HG03565 (cell line): ENCODE results near the gene NDUFAF2.
"Not testable (repeated sequence)": the region's sequence is repeated elsewhere in the genome, so short reads cannot be mapped to it uniquely, and the experiment has no call there.

ENCODE experiments used
- ATAC-seq: cut with Tn5 transposase; IDR thresholded peaks from one replicate; pipeline ENCODE4 v1.9.1; 2021; ENCODE audit warnings: mild to moderate bottlenecking, moderate library complexity; ENCODE audit not compliant: unreplicated experiment

NDUFAF2 gene, protein sequence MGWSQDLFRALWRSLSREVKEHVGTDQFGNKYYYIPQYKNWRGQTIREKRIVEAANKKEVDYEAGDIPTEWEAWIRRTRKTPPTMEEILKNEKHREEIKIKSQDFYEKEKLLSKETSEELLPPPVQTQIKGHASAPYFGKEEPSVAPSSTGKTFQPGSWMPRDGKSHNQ

DNA sequence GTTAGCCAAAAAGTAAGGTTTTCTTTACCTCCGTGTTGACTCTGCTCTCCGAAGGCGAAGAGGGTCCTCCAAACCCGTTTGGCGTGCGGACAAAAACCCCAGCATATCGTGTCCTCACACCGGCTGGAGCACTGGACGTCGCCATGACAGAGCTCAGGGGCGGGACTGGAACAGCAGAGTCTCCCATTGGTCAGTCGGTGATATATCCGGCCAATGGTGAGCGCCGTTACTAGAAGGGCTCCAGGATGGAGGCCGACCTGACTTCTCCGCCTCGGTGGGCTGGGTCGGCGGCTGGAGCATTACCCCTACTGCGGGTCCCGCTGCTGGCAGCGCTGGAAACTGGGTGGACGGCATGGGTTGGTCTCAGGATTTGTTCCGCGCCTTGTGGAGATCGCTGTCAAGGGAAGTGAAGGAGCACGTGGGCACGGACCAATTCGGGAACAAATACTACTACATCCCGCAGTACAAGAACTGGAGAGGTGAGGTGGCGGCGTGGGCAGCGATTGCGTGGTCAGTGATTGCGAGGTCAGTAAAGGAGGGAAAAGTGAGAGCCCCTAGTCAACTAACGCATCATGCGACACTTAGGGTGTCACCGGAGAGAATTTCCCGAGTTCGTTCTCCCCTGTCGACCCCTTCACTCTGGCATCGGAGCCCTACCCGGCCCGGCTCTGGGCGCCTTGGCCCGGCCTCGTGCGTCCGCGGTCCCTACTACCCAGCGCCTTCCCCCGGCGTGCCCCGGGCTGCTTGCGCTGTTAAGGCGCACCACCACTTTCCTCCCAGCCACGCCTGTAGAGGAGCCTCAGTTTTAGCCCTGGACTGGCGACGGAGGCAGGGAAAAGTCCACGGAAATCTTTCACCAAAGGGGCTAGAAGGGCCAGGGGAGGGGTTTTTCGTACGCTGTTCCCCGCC lies at the start of gene NDUFAF2, which contains the start of gene ERCC8:
Gene NDUFAF2, plus strand, starts transcription at position 302 of the 909 bp plus-strand sequence. Its CDS starts 51 bp downstream, at position 353.
Gene ERCC8, minus strand, starts transcription at position 167 of the 909 bp plus-strand sequence. Its CDS starts 62 bp downstream, at position 105.
- ATAC-seq: peak; percentile 99

DNA sequence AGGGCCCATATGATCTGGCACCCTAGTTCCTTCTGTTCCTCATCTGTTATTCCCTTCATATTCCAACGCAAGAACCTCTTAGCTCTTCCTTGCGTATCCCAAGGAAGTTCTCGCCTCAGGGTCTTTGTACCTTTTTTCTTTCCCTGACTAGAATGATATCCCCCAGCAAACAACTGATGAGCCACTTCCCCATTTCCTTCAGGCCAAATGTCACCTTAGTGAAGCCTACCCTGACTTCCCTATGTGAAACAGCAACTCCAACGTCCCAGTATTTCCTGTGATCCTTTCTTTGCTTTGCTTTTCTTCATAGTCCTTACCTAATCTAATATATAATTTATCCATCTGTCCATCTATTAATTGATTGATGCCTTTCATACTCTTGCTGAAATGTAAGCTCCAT lies 48.0 kb upstream of the NDUFAF2 start:
- ATAC-seq: no peak

DNA sequence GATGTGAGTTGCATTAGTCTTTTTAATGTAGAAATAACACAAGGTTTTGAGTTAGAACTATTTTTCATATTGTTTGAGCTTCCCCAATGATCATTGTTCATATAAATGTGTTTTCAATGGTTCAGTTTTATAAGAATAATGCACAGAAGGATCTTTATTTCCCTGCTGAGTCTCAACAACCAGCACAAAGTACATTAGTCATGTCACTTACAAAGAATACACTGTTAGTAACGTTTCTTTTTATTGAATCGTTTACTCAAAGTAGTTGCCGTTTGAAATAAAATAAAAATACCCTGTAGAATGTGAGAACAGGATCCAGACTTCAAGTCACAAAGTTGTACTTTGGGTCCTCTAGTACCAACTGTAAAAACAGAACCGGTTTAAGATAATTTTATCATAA lies 41.6 kb upstream of the NDUFAF2 start:
- ATAC-seq: no peak

DNA sequence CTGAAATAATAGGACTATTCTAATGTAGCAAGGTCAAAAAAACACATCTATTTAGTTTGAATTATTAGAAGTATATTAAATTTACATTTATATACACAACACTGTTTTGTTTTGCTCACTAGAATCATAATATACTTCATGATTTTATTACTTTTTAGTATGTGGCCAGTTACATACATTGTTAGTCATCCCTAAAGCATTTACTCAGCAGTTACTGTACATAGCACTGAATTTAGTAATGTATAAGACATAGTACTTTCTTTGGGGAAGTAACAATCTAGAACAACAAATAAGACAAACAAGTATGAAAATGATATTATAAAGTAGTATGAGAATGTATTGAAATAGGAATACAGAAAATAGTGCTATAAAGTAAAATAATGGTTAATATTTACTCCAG lies 28.4 kb upstream of the NDUFAF2 start:
- no peak for ATAC-seq

DNA sequence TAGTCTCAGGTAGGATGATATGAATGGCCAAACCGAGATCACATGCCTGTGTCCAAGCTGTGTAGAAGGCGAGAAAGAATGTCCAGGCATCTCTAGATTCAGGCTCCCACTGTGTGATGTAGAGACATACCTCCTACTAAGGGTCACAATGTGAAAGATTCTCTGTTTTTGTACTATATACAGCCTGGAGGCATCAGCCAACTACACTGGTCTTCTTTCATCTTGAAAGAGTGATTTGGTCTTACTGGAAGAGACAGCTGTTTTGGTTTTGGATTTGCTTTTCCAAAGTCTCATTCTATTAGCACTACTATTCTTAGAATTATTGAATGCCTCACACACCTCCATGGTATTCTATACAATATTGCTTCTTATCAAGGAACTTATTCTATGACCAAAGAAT lies 26.5 kb upstream of the NDUFAF2 start:
- no peak for ATAC-seq

DNA sequence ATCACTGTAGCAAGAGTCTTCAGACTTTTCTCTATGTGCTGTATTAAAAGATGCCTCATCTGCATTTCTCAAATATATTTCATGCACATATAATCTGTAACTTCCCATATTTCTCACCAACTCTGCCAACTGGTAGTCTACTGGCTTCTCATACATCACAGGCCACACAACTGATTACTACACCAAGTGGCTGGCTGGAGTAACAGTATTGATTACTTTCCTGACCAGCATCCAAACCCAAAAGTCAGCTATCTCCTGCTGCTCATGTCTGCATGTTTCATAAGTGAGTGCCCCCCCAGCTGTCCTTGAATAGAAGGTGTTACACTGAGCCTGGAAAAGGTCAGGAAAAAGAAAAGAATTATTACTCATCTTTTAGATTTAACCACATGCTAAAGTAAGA lies 17.6 kb upstream of the NDUFAF2 start:
- no peak for ATAC-seq

DNA sequence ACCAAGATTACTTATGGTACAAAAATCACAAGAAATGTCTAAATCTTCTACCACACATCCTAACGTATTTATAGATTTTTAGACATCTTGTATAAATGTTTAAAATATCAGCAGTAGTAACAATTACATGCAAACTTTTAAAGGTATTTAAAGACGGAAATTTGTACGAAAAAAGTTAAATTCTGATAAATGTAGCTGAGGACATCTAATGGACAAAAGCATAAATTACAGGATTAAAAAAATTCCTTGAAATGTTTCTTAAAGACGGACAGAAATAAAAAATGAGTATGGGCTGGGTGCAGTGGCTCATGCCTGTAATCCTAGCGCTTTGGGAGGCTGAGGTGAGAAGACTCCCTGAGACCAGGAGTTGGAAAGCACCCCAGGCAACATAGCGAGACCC lies 16.0 kb upstream of the NDUFAF2 start:
- ATAC-seq: no peak

DNA sequence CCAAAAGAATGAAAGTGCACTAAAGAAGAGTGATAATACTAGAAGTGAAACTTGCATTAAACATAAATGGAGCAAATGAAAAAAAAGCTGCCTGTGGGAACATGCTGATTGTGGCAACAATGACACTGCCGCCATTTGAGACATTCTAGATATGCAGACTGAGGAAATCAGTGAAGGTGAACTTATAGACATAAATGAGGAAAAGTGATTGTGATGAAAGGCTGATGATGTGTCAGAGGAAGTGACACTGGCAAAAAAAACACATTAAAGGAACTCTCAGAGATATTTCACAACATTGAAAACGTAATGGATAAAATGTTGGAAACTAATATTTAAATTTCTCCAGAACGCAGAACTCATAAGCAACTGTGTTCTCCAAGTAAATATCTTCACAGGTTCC lies 1.4 kb upstream of the NDUFAF2 start:
- no peak for ATAC-seq

DNA sequence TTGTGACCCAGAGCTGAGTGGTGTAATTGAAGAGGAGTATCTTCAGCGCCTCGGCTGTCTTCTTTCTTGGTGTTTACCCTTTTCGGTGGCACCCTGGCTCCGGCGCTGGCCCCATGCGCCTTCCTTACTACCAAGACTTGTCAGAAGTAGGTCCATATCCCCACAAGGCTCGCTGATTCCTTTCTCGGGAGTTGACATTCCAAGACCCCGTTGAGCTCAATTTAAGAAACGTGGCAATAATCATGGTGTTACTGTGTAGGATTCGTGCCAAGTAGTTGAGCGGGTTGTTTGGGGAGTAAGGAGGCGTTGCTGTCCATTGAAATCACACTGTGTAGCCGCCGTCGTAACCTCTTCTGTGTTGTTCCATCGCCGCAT lies 795 bp downstream of the NDUFAF2 start:
- ATAC-seq: peak; percentile 8

DNA sequence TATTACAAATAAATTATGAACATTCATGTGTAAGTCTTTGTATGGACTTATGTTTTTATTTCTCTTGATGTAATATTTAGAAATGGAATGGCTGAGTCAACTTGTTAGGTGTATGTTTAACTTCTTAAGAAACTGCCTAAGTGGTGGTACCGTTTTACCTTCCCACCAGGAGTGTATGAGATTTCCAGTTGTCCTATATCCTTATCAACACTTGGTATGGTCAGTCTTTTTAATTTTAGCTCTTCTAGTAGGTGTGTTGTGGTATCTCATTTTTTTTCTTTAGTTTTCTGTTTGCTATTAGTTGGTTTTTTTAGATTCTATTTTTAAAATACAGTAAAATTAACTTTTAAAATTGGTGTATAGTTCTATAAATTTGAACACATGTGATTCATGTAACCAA lies 3.7 kb downstream of the NDUFAF2 start:
- ATAC-seq: no peak

DNA sequence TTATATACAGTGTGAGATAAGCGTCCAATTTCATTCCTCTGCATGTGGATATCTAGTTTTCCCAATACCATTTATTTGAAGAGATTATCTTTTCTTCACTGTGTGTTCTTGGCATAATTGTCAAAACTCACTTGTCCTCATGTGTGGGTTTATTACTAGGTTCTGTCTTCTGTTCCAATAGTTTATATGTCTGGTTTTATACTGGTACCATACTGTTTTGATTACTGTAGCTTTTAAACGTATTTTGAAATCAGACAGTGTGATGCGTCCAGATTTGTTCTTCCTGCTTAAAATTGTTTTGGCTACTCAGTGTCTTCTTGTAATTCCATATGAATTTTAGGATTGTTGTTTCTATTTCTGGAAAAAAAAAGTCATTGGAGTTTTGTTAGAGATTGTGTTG lies 10.2 kb downstream of the NDUFAF2 start:
- no peak for ATAC-seq

DNA sequence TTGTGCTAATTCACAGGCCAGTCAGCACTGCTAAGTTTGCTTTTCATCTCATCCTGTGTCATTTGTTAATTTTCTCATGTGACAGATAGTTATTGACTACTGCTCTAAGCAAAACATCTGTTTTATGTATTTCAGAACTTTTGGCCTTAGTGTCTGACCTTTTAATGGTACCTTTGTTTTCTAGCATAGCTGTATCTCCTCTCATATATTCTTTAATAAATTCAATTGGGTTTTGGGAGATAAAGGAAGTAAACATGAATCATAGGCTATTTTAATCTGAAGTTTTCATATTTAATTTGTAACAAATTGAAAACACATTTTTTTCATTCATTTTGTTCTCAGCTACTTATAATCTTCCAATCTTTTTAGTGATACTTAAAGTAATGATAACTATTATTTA lies 13.1 kb downstream of the NDUFAF2 start:
- no peak for ATAC-seq

DNA sequence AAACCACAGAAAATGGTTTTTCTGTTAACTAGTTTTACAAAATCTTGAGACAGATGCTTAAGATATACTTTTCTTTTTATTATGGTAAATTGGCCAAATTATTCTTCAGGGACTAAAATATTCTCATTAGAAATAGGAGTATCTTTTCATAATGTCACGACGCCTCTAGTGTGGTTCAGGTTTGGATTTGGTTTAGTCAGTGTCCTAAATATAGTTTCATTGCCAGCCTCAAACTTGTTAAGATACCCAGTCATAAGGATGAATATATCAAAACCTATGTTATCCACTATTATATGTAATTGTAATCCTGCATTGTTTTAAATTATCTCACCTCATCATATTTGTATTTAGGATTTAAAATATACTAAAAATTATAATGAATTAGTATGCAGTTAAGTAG lies 13.7 kb downstream of the NDUFAF2 start:
- ATAC-seq: no peak

DNA sequence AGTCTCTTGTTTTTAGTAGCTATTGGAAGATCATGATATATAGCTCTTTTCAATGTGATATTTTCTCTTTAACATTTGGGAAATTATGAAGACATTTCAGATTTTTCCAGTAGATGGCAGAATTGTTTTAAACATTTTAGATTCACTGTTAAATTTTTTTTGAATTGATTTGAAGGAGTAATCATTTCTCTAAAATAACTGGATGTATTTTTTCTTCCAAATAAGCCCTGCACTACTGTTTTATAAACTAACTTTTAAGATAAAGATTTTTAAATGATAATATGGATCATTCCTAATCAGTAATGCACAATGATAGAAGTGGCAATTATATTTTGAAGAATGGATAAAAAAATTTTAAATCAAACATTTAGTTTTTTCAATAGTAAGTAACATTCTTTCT lies 14.2 kb downstream of the NDUFAF2 start:
- ATAC-seq: no peak

DNA sequence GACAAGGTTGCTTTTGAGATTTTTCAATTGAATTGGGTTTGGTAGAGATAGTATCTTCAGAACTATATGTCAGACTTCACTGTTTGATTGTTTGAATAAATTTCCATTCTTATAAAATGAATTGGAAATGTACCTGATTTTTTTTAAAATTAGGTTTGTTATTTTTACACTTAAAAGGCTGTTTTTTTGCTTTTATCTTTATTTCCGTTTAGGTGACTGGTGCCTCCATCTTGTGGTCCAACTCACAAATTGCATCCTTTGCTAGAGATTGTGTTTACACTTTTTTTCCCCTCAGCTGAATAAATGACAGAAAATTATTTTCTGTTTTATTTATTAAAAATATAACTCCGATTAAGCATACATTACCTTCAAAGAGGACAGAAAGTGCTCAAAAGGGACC lies 15.6 kb downstream of the NDUFAF2 start:
- no peak for ATAC-seq

DNA sequence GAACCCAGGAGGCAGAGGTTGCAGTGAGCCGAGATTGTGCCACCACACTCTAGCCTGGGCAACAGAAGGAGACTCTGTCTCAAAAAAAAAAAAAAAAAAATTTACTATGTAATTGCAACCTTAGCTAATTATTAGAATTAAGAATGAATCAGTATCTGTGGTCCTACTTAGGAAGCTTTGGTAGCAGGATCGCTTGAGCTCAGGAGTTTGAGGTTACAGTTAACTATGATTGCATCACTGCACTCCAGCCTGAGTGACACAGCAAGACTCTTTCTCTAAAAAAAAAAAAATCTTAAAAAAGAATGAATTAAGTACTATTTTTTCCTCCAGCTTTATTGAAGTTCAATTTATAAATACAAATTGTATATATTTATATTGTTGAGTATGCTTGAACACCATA lies 16.7 kb downstream of the NDUFAF2 start:
- no peak for ATAC-seq

DNA sequence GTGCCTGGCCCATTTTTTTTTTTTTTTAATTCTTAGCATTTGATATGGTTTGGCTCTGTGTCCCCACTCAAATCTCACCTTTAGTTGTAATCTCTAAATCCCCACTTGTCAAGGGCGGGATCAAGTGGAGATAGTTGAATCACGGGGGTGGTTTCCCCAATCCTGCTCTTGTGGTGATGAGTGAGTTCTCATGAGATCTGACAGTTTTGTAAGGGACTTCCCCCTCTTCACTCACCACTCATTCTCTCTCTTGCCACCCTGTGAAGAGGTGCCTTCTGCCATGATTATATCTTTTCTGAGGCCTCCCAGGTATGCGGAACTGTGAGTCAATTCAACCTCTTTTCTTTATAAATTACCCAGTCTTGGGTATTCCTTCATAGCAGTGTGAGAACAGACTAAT lies 27.2 kb downstream of the NDUFAF2 start:
- ATAC-seq: no peak

DNA sequence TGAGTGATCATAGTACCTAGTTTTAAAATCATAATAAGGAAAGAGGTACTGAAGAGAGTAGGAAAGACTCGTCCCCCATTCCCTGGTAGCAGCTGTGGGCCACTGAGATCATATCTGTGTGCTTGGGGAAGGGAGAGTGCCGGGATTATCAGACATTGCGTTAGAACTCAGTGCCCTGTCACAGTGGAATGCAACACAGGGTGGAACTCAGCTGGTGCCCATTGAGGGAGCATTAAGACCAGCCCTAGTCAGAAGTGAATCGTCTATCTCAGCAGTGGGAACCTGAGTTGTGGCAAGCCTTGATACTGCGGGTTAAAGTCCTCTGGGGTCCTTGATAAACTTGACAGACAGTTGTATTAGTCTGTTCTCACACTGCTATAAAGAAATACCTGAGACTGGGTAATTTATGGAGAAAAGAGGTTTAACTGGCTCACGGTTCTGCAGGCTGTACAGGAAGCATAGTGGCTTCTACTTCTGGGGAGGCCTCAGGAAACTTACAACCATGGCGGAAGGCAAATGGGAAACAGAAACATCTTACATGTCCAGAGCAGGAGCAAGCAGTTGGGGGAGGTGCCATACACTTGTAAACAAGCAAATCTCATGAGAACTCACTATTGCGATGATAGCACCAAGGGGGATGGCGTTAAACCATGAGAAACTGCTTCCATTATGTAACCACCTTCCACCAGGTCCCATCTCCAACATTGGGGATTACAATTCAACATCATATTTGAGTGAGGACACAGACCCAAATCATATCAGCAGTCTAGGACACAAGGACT lies 33.1 kb downstream of the NDUFAF2 start:
- ATAC-seq: no peak

DNA sequence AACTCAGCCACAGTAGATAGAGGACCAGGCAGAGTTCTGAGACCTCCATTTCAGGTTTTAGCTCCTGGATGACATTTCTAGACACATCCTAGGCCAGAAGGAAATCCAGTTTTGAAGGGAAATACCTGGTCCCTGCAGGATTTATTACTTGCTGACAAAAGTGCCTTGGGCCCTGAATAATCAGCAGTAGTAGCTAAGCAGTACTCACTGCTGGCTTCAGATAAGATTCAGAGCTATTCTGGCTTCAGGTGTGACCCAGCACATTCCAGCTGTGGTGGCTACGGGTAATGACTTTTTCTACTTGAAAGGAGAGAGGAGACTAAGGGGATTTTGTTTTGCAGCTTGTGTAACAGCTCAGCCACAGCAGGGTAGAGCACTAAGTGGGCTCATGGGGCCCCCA lies 34.0 kb downstream of the NDUFAF2 start:
- no peak for ATAC-seq

DNA sequence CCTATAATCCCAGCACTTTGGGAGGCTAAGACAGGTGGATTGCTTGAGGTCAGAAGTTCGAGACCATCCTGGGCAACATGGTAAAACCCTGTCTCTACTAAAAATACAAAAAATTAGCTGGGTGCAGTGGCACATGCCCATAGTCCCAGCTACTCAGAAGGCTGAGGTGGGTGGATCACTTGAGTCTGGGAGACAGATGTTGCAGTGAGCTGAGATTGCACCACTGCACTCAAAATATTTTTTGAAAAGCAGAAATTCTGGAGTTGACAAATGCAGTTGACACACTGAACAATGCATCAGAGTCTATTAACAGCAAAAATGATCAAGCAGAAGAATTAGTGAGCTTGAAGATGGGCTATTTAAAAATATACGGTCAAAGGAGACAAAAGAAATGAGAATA lies 35.5 kb downstream of the NDUFAF2 start:
- no peak for ATAC-seq

DNA sequence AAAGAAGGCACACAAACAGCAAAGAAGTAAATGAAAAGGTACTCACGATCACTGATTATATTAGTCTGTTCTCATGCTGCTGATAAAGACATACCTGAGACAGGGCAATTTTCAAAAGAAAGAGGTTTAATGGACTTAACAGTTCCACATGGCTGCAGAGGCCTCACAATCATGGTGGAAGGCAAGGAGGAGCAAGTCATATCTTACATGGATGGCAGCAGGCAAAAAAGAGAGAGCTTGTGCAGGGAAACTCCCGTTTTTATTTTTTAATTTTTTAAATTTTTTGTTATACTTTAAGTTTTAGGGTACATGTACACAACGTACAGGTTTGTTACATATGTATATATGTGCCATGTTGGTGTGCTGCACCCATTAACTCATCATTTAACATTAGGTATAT lies 37.1 kb downstream of the NDUFAF2 start:
- not testable (repeated sequence) for ATAC-seq

DNA sequence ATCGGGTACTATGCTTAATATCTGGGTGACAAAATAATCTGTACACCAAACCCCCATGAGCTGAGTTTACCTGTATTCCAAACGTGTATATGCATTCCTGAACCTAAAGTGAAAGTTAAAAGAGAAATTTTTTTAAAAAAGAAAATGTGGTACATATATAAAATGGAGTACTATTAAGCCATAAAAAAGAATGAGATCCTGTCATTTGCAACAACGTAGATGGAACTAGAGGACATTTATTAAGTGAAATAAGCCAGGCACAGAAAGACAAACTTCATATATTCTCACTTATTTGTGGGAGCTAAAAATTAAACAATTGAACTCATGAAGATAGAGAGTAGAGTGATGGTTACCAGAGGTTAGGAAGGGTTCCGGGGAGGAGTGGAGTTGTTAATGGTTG lies 44.8 kb downstream of the NDUFAF2 start:
- ATAC-seq: no peak
